Activated B cell treated with CpG ODN at 0.5 μM for 24 hours (primary cell): ENCODE data around the gene FSTL4. TPM values are rescaled to one million over a fixed set of nuclear protein-coding genes. Genes with fewer than 3 reads are reported as not detected.

Experiments
- ATAC-seq: fragments of 200-7000 bp; cut with Tn5 transposase; one replicate; pipeline ENCODE4 v1.10.0; 2021; ENCODE audit warnings: low read depth, mild to moderate bottlenecking, moderate library complexity
- CTCF ChIA-PET: fragments of 350-600 bp; sonication (Branson Sonifier 250); formaldehyde crosslinking; loops from one replicate; lab custom pipeline; 2021; ENCODE audit warnings: antibody characterized with exemption; lab: Charles Lee
- POLR2A ChIA-PET: fragments of 350-600 bp; sonication (Branson Sonifier 250); formaldehyde crosslinking; loops from one replicate; lab custom pipeline; 2021; ENCODE audit warnings: antibody characterized with exemption; lab: Charles Lee
- DNase-seq: peaks from one replicate; pipeline ENCODE4 v3.0.0; 2022
- H3K27ac Mint-ChIP-seq: one replicate; pipeline ENCODE4 v1.8.0; 2020; ENCODE audit warnings: mixed read lengths
- H3K27me3 Mint-ChIP-seq: one replicate; pipeline ENCODE4 v1.8.0; 2021; ENCODE audit warnings: mixed read lengths
- H3K36me3 Mint-ChIP-seq: one replicate; pipeline ENCODE4 v1.8.0; 2021; ENCODE audit warnings: low read depth, mixed read lengths
- H3K4me1 Mint-ChIP-seq: one replicate; pipeline ENCODE4 v1.8.0; 2021; ENCODE audit warnings: mixed read lengths
- H3K4me3 Mint-ChIP-seq: one replicate; pipeline ENCODE4 v1.8.0; 2020; ENCODE audit warnings: mild to moderate bottlenecking, mixed read lengths
- H3K9me3 Mint-ChIP-seq: one replicate; pipeline ENCODE4 v1.8.0; 2020; ENCODE audit warnings: mixed read lengths
- CTCF ChIP-seq: fragments of 200-600 bp; IDR thresholded peaks from one replicate; pipeline ENCODE4 v1.8.0; 2022; ENCODE audit warnings: antibody characterized with exemption, mild to moderate bottlenecking
- intact Hi-C: fragments of 100-400 bp; cut with micrococcal nuclease; formaldehyde crosslinking; loops from one replicate; pipeline ENCODE4 v1.15.1; 2024
- total RNA-seq: library from RNA; stranded (reverse); gene quantifications from 2 replicates; pipeline ENCODE4 v1.2.3, GENCODE V29; 2022

The FSTL4 gene
- total RNA-seq, 1 donor from 2014 or later: 1.7 TPM

GRCh38 chr5:133459474-133460160, 152.7 kb downstream of the FSTL4 start:
- Mint-ChIP-seq H3K27me3 (no peaks in the 10 kb centered on the region), H3K4me3 (no peak overlapping the region), H3K4me1 (no peaks in the 10 kb centered on the region), H3K27ac (no peak overlapping the region), H3K9me3 (no peaks in the 10 kb centered on the region), H3K36me3 (no peaks in the 10 kb centered on the region)
- CTCF ChIA-PET: interaction anchor here (1.0 to 2.0 kb wide), 7 partner anchors 26 to 351 kb away, joined by 3 to 6 read pairs (median 4); no protein-coding TSS in a partner anchor
- no peak for DNase-seq
- no peak for TF ChIP-seq CTCF
- intact Hi-C loops: loop anchor here (1.0 kb wide), 3 partner anchors 36 to 348 kb away; no protein-coding TSS in a partner anchor
- POLR2A ChIA-PET: no interaction called here
- no peak for ATAC-seq

GRCh38 chr5:133458435-133458834, 153.9 kb downstream of the FSTL4 start:
- H3K27me3 Mint-ChIP-seq: no peaks in the 10 kb centered on the region
- no peaks in the 10 kb centered on the region for H3K36me3 Mint-ChIP-seq
- POLR2A ChIA-PET: no interaction called here
- no peak for DNase-seq
- intact Hi-C loops: no loop called here
- CTCF ChIA-PET: interaction anchor here (1.0 to 2.0 kb wide), 2 partner anchors 35 to 92 kb away, joined by 3 to 6 read pairs; no protein-coding TSS in a partner anchor
- TF ChIP-seq CTCF: no peak
- no peak overlapping the region for H3K27ac Mint-ChIP-seq
- H3K9me3 Mint-ChIP-seq: no peaks in the 10 kb centered on the region
- H3K4me1 Mint-ChIP-seq: no peaks in the 10 kb centered on the region
- H3K4me3 Mint-ChIP-seq: no peak overlapping the region
- ATAC-seq: no peak

- CTCF ChIA-PET: interaction anchor here (1.0 to 1.7 kb wide), 2 partner anchors 34 to 92 kb away, joined by 3 to 5 read pairs; no protein-coding TSS in a partner anchor
- no peak overlapping the region for H3K4me3 Mint-ChIP-seq
- H3K27ac Mint-ChIP-seq: no peak overlapping the region
Observed at GRCh38 chr5:133457439-133458355, 154.6 kb downstream of the FSTL4 start.

GRCh38 chr5:133456933-133457402, 155.4 kb downstream of the FSTL4 start:
- peaks cover 2% of the 10 kb centered on the region for H3K27me3 Mint-ChIP-seq
- POLR2A ChIA-PET: no interaction called here
- H3K27ac Mint-ChIP-seq: no peak overlapping the region
- no peak for TF ChIP-seq CTCF
- ATAC-seq (no peak), DNase-seq (no peak)
- no peaks in the 10 kb centered on the region for H3K9me3 Mint-ChIP-seq
- H3K4me3 Mint-ChIP-seq: no peak overlapping the region
- CTCF ChIA-PET: interaction anchor here (1.3 to 1.7 kb wide), 2 partner anchors 91 to 345 kb away, joined by 3 to 5 read pairs; no protein-coding TSS in a partner anchor
- no peaks in the 10 kb centered on the region for H3K4me1 Mint-ChIP-seq
- no peaks in the 10 kb centered on the region for H3K36me3 Mint-ChIP-seq
- intact Hi-C loops: no loop called here

More at GRCh38 chr5:133457439-133458355, 154.6 kb downstream of the FSTL4 start:
- Mint-ChIP-seq H3K9me3 (no peaks in the 10 kb centered on the region), H3K4me1 (no peaks in the 10 kb centered on the region), H3K36me3 (no peaks in the 10 kb centered on the region), H3K27me3 (peaks cover 2% of the 10 kb centered on the region)
- DNase-seq (no peak), ATAC-seq (no peak)
- no peak for TF ChIP-seq CTCF
- POLR2A ChIA-PET: no interaction called here
- intact Hi-C loops: no loop called here
